Measurements from ENCODE around the gene MTNR1B. TPM values are rescaled to one million over a fixed set of nuclear protein-coding genes. Genes with fewer than 3 reads are reported as not detected.

Gene MTNR1B
- total and polyA plus RNA-seq, 9 donors, result not detected

- WGBS, 3 donors, result 83 to 90% (median 85%) methylated on average over 3 of the region's 3 CpGs
These were observed 10.9 kb downstream of the MTNR1B start for GRCh38 chr11:92980312-92980711.

GRCh38 chr11:92981508-92982043 is 12.1 kb downstream of the MTNR1B start:
- no peak overlapping the region for H3K27ac ChIP-seq
- intact Hi-C loops (cut with DNase I), result no loop called here
- TF ChIP-seq, protein P1, sequence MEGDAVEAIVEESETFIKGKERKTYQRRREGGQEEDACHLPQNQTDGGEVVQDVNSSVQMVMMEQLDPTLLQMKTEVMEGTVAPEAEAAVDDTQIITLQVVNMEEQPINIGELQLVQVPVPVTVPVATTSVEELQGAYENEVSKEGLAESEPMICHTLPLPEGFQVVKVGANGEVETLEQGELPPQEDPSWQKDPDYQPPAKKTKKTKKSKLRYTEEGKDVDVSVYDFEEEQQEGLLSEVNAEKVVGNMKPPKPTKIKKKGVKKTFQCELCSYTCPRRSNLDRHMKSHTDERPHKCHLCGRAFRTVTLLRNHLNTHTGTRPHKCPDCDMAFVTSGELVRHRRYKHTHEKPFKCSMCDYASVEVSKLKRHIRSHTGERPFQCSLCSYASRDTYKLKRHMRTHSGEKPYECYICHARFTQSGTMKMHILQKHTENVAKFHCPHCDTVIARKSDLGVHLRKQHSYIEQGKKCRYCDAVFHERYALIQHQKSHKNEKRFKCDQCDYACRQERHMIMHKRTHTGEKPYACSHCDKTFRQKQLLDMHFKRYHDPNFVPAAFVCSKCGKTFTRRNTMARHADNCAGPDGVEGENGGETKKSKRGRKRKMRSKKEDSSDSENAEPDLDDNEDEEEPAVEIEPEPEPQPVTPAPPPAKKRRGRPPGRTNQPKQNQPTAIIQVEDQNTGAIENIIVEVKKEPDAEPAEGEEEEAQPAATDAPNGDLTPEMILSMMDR (IDR thresholded peaks at IDR 0.05), result no peak
- TF ChIP-seq POLR2A (IDR thresholded peaks at IDR 0.05) (no peak), EP300 (IDR thresholded peaks at IDR 0.05) (no peak)
- H3K27me3 ChIP-seq, result no peaks in the 10 kb centered on the region
- H3K4me3 ChIP-seq, result no peak overlapping the region
- H3K9me3 ChIP-seq, result no peaks in the 10 kb centered on the region
- H3K36me3 ChIP-seq, result no peaks in the 10 kb centered on the region
- H3K4me1 ChIP-seq (ENCODE audit: insufficient read depth), result no peaks in the 10 kb centered on the region
- WGBS, 3 donors, result 93 to 95% (median 93%) methylated on average over 24 of the region's 24 CpGs
- no peak for DNase-seq

More at GRCh38 chr11:92980312-92980711, 10.9 kb downstream of the MTNR1B start:
- Histone ChIP-seq H3K36me3 (no peaks in the 10 kb centered on the region), H3K27ac (no peak overlapping the region), H3K9me3 (no peaks in the 10 kb centered on the region), H3K4me1 (ENCODE audit: insufficient read depth) (no peaks in the 10 kb centered on the region), H3K4me3 (no peak overlapping the region), H3K27me3 (no peaks in the 10 kb centered on the region)
- no peak for TF ChIP-seq EP300 (IDR thresholded peaks at IDR 0.05)
- TF ChIP-seq, protein P1 (IDR thresholded peaks at IDR 0.05), result no peak
- no peak for TF ChIP-seq POLR2A (IDR thresholded peaks at IDR 0.05)
- no peak for DNase-seq
- intact Hi-C loops (cut with DNase I), result no loop called here

DNA sequence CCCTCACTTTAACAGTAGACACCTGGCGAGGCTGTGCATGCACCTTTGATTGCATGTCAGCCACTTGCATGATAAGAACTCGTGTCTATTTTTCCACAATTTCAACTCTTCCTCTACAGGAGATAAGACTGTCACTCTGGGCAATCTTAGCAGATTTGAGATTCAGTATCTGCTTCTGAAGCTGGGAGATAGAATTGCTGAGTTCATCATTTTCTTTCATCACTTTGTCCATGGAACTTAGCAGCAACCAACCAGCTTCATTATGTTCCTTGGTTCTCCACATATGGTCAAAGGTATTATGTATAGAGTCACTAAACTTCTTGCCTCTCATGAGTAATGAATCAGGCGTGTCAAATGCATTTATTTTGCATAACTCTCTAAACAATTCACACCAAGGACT is 17.1 kb downstream of the MTNR1B start:
- no peak overlapping the region for H3K27ac ChIP-seq
- no peak overlapping the region for H3K4me3 ChIP-seq
- no peak for DNase-seq
- WGBS, 3 donors, result 59 to 66% (median 65%) methylated on average over 3 of the region's 3 CpGs
- TF ChIP-seq EP300 (IDR thresholded peaks at IDR 0.05), result no peak
- TF ChIP-seq POLR2A (IDR thresholded peaks at IDR 0.05), result no peak
- TF ChIP-seq, protein P1 (IDR thresholded peaks at IDR 0.05), result no peak
- no peaks in the 10 kb centered on the region for H3K36me3 ChIP-seq
- no peaks in the 10 kb centered on the region for H3K27me3 ChIP-seq
- intact Hi-C loops (cut with DNase I), result no loop called here
- H3K4me1 ChIP-seq (ENCODE audit: insufficient read depth), result no peaks in the 10 kb centered on the region
- no peaks in the 10 kb centered on the region for H3K9me3 ChIP-seq

- no peaks in the 10 kb centered on the region for H3K4me1 ChIP-seq (ENCODE audit: insufficient read depth)
- TF ChIP-seq, protein P1 (IDR thresholded peaks at IDR 0.05), result no peak
- intact Hi-C loops (cut with DNase I), result no loop called here
- H3K9me3 ChIP-seq, result no peaks in the 10 kb centered on the region
- no peak overlapping the region for H3K27ac ChIP-seq
- DNase-seq, result no peak
- H3K36me3 ChIP-seq, result no peaks in the 10 kb centered on the region
- H3K27me3 ChIP-seq, result no peaks in the 10 kb centered on the region
- H3K4me3 ChIP-seq, result no peak overlapping the region
These were observed 23.6 kb downstream of the MTNR1B start for GRCh38 chr11:92993004-92993403.

Measured in ovary (tissue), 9 donors.